Loucy (cell line): ENCODE data around the gene VWA8.

ENCODE experiments used
- H2AFZ ChIP-seq: fragments of 200-600 bp; sonication (generic); 2 replicates; pipeline ENCODE4 v1.6.0; 2016; ENCODE audit warnings: antibody characterized with exemption, mild to moderate bottlenecking, low read length, moderate library complexity
- H3F3A ChIP-seq: fragments of 200-600 bp; 2 replicates; pipeline ENCODE4 v1.6.0; 2016; ENCODE audit warnings: antibody characterized with exemption, low read depth, mild to moderate bottlenecking
- H3K27me3 ChIP-seq: fragments of 200-600 bp; sonication (generic); 2 replicates; pipeline ENCODE4 v1.6.1; 2014; ENCODE audit warnings: low read length, mild to moderate bottlenecking; ENCODE audit not compliant: insufficient read depth, poor library complexity, severe bottlenecking
- H3K36me3 ChIP-seq: fragments of 200-600 bp; sonication (generic); 2 replicates; pipeline ENCODE4 v1.6.1; 2016; ENCODE audit warnings: low read length; ENCODE audit not compliant: insufficient read depth
- H3K4me1 ChIP-seq: fragments of 200-600 bp; sonication (generic); 2 replicates; pipeline ENCODE4 v1.5.1; 2014; ENCODE audit warnings: low read length, mild to moderate bottlenecking; ENCODE audit not compliant: insufficient read depth, poor library complexity, severe bottlenecking
- H3K4me2 ChIP-seq: fragments of 200-600 bp; sonication (generic); 2 replicates; pipeline ENCODE4 v1.6.0; 2014; ENCODE audit warnings: antibody characterized with exemption, low read length, low read depth, mild to moderate bottlenecking; ENCODE audit not compliant: poor library complexity, severe bottlenecking
- H3K4me3 ChIP-seq: fragments of 200-600 bp; sonication (generic); 2 replicates; pipeline ENCODE4 v1.5.1; 2014; ENCODE audit warnings: low read length, mild to moderate bottlenecking, mixed read lengths; ENCODE audit not compliant: poor library complexity, severe bottlenecking
- H3K79me2 ChIP-seq: fragments of 200-600 bp; sonication (generic); 2 replicates; pipeline ENCODE4 v1.6.1; 2014; ENCODE audit warnings: low read length; ENCODE audit not compliant: insufficient read depth
- H3K9ac ChIP-seq: fragments of 200-600 bp; sonication (generic); 2 replicates; pipeline ENCODE4 v1.6.0; 2014; ENCODE audit warnings: mild to moderate bottlenecking, low read depth, low read length, moderate library complexity; ENCODE audit not compliant: poor library complexity, severe bottlenecking
- H3K9me2 ChIP-seq: fragments of 200-600 bp; sonication (generic); replicated peaks from 2 replicates; pipeline ENCODE4 v1.6.1; 2016; ENCODE audit warnings: low read depth, low read length, mixed read lengths
- H3K9me3 ChIP-seq: fragments of 200-600 bp; sonication (generic); 2 replicates; pipeline ENCODE4 v1.6.1; 2014; ENCODE audit warnings: mild to moderate bottlenecking, antibody characterized with exemption, low read length, low read depth; ENCODE audit not compliant: insufficient read depth
- H4K20me1 ChIP-seq: fragments of 200-600 bp; sonication (generic); 2 replicates; pipeline ENCODE4 v1.6.0; 2014; ENCODE audit warnings: antibody characterized with exemption, low read length, mild to moderate bottlenecking; ENCODE audit not compliant: insufficient read depth, poor library complexity, severe bottlenecking
- EZH2phosphoT487 ChIP-seq: fragments of 200-600 bp; IDR thresholded peaks from 2 replicates; pipeline ENCODE4 v1.6.1; 2018; ENCODE audit warnings: antibody characterized with exemption, mild to moderate bottlenecking, moderate library complexity, borderline replicate concordance
- TF ChIP-seq, protein P1 (sequence below): fragments of 200-600 bp; sonication (generic); conservative IDR thresholded peaks from 2 replicates; pipeline ENCODE4 v1.5.1; 2014; ENCODE audit warnings: mild to moderate bottlenecking, antibody characterized with exemption, low read length

The VWA8 gene

DNA sequence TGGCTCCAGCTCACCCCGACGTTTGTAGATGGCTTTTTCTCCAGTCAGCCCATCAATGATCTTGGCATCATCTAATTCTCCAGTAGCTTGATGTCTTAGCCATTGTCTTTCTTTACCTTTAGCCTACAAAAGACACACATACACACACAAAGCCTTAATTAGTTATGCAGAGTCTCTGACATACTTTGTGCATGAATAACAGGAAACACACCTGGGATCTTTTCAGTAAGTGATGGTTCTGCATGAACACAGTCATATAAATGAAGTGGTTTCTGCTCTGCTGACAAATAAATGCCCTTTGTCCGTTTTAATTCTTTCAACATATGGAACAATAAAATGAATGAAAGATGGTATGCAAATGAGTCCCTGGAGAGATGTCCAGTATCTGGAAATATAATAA lies 370.3 kb downstream of the VWA8 start:
- H3F3A ChIP-seq, result no peaks in the 10 kb centered on the region
- H4K20me1 ChIP-seq, result no peaks in the 10 kb centered on the region
- H3K4me3 ChIP-seq, result no peak overlapping the region
- peaks cover 7% of the 10 kb centered on the region; the same call in 1 of the 2 replicates for H3K36me3 ChIP-seq
- H3K9me2 ChIP-seq, result no peaks in the 10 kb centered on the region
- H3K4me2 ChIP-seq, result no peak overlapping the region
- H3K27me3 ChIP-seq, result no peaks in the 10 kb centered on the region
- no peaks in the 10 kb centered on the region for H3K9me3 ChIP-seq
- no peaks in the 10 kb centered on the region for H3K79me2 ChIP-seq
- H2AFZ ChIP-seq, result no peak overlapping the region
- H3K9ac ChIP-seq, result no peak overlapping the region
- H3K4me1 ChIP-seq, result no peaks in the 10 kb centered on the region
- TF ChIP-seq, protein P1, sequence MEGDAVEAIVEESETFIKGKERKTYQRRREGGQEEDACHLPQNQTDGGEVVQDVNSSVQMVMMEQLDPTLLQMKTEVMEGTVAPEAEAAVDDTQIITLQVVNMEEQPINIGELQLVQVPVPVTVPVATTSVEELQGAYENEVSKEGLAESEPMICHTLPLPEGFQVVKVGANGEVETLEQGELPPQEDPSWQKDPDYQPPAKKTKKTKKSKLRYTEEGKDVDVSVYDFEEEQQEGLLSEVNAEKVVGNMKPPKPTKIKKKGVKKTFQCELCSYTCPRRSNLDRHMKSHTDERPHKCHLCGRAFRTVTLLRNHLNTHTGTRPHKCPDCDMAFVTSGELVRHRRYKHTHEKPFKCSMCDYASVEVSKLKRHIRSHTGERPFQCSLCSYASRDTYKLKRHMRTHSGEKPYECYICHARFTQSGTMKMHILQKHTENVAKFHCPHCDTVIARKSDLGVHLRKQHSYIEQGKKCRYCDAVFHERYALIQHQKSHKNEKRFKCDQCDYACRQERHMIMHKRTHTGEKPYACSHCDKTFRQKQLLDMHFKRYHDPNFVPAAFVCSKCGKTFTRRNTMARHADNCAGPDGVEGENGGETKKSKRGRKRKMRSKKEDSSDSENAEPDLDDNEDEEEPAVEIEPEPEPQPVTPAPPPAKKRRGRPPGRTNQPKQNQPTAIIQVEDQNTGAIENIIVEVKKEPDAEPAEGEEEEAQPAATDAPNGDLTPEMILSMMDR, result no peak
- no peak for TF ChIP-seq EZH2phosphoT487

DNA sequence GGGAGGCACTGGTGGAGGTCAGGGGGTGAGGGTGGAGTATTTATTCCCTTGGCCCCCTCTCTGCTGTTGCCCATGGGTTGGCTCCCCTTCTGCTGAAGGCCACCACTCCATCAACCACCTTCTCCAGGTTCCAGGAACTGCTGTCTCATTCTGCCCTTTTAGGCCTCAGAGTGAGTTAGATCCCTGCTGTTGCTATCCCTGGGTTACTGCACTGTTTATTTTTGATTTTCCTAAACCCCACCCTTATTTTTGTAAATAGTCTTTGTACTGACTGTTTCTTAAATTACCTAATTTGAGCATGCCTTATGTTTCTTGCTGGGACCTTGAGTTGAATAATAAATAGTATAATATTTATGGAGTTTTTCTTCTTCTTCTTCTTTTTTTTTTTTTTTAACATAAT lies 370.8 kb downstream of the VWA8 start:
- no peak overlapping the region for H3K4me2 ChIP-seq
- TF ChIP-seq EZH2phosphoT487, result no peak
- TF ChIP-seq, protein P1, result no peak
- H3K27me3 ChIP-seq, result no peaks in the 10 kb centered on the region
- no peaks in the 10 kb centered on the region for H3F3A ChIP-seq
- H3K4me3 ChIP-seq, result no peak overlapping the region
- H3K36me3 ChIP-seq, result peaks cover 7% of the 10 kb centered on the region; the same call in 1 of the 2 replicates
- no peaks in the 10 kb centered on the region for H3K9me3 ChIP-seq
- H2AFZ ChIP-seq, result no peak overlapping the region
- H3K4me1 ChIP-seq, result no peaks in the 10 kb centered on the region
- no peak overlapping the region for H3K9ac ChIP-seq
- no peaks in the 10 kb centered on the region for H4K20me1 ChIP-seq
- H3K9me2 ChIP-seq, result no peaks in the 10 kb centered on the region
- H3K79me2 ChIP-seq, result no peaks in the 10 kb centered on the region

DNA sequence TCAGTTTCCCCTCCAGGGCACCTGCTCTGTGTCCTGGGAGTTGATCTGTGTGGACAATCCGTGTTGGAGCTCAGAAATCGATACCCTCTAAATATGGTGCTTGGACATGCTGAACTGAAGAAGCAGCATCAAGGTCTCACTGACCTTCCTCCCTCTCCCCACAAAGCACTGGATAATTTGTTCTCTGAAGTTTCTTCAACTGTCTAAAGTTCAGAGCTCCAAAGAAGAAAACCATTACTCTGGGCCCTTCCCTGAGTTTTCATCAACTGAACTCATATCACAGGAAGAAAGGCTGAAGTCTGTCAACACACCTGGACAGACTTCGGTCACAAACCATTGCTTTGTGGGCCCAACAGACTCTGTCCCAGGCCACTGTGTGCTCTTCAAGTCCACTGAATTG lies 371.5 kb downstream of the VWA8 start:
- Histone ChIP-seq H3K79me2 (no peaks in the 10 kb centered on the region), H3K27me3 (no peaks in the 10 kb centered on the region), H4K20me1 (no peaks in the 10 kb centered on the region), H3K9ac (no peak overlapping the region), H3K36me3 (peaks cover 7% of the 10 kb centered on the region; the same call in 1 of the 2 replicates), H3K9me3 (no peaks in the 10 kb centered on the region), H3K4me2 (no peak overlapping the region), H2AFZ (no peak overlapping the region), H3K9me2 (no peaks in the 10 kb centered on the region), H3K4me1 (no peaks in the 10 kb centered on the region), H3K4me3 (no peak overlapping the region), H3F3A (no peaks in the 10 kb centered on the region)
- no peak for TF ChIP-seq EZH2phosphoT487
- TF ChIP-seq, protein P1, result no peak
